IPS-18c (cell line): ENCODE results near the gene TPCN2.
A peak's percentile ranks its signal among the peaks of the same experiment; 100 is the strongest.
"Not testable (repeated sequence)": the region's sequence is repeated elsewhere in the genome, so short reads cannot be mapped to it uniquely, and the experiment has no call there.

ENCODE experiments used
- H3K4me3 ChIP-seq: 2 replicates; pipeline ENCODE4 v1.7.0; 2013; ENCODE audit warnings: low read depth, mild to moderate bottlenecking, low read length, moderate library complexity; ENCODE audit not compliant: insufficient read depth
- H3K9me3 ChIP-seq: one replicate; pipeline ENCODE4 v1.6.1; 2013; ENCODE audit warnings: mild to moderate bottlenecking, low read length, moderate library complexity; ENCODE audit not compliant: control insufficient read depth, insufficient read depth

The TPCN2 gene

GRCh38 chr11:69048694-69049489 is at the start of gene TPCN2:
Gene TPCN2, plus strand, starts transcription at chr11:69048932. Its CDS starts 66 bp downstream, at chr11:69048998.
- H3K9me3 ChIP-seq: no peaks in the 10 kb centered on the region

GRCh38 chr11:68999093-68999747 is 49.5 kb upstream of the TPCN2 start:
- Histone ChIP-seq H3K4me3 (no peak overlapping the region), H3K9me3 (peaks cover 2% of the 10 kb centered on the region)

More at GRCh38 chr11:69048694-69049489, at the start of gene TPCN2:
- H3K4me3 ChIP-seq: peak within 1 kb of the TSS; percentile 89

- H3K9me3 ChIP-seq, H3K4me3 ChIP-seq: not testable (repeated sequence)
Measured at GRCh38 chr11:68999748-69000355, 48.9 kb upstream of the TPCN2 start.

- H3K9me3 ChIP-seq: no peaks in the 10 kb centered on the region
Measured at GRCh38 chr11:69000391-69000790, 48.3 kb upstream of the TPCN2 start.

GRCh38 chr11:69000831-69001242 is 47.9 kb upstream of the TPCN2 start:
- Histone ChIP-seq H3K4me3 (no peak overlapping the region), H3K9me3 (no peaks in the 10 kb centered on the region)

More at GRCh38 chr11:69000391-69000790, 48.3 kb upstream of the TPCN2 start:
- no peak overlapping the region for H3K4me3 ChIP-seq

- H3K4me3 ChIP-seq: no peak overlapping the region
- H3K9me3 ChIP-seq: no peaks in the 10 kb centered on the region
Measured at GRCh38 chr11:69001243-69002081, 47.3 kb upstream of the TPCN2 start.

- no peak overlapping the region for H3K4me3 ChIP-seq
- no peaks in the 10 kb centered on the region for H3K9me3 ChIP-seq
Measured at GRCh38 chr11:69002110-69002569, 46.6 kb upstream of the TPCN2 start.

GRCh38 chr11:69002570-69003231 is 46.0 kb upstream of the TPCN2 start:
- no peak overlapping the region for H3K4me3 ChIP-seq

GRCh38 chr11:69003301-69003865 is 45.3 kb upstream of the TPCN2 start:
- Histone ChIP-seq H3K9me3 (no peaks in the 10 kb centered on the region), H3K4me3 (no peak overlapping the region)

More at GRCh38 chr11:69002570-69003231, 46.0 kb upstream of the TPCN2 start:
- no peaks in the 10 kb centered on the region for H3K9me3 ChIP-seq

GRCh38 chr11:69003866-69004367 is 44.8 kb upstream of the TPCN2 start:
- Histone ChIP-seq H3K4me3 (no peak overlapping the region), H3K9me3 (no peaks in the 10 kb centered on the region)

- no peaks in the 10 kb centered on the region for H3K9me3 ChIP-seq
- no peak overlapping the region for H3K4me3 ChIP-seq
Measured at GRCh38 chr11:69004411-69005182, 44.1 kb upstream of the TPCN2 start.

GRCh38 chr11:69005183-69005630 is 43.5 kb upstream of the TPCN2 start:
- Histone ChIP-seq H3K4me3 (no peak overlapping the region), H3K9me3 (no peaks in the 10 kb centered on the region)

- Histone ChIP-seq H3K4me3 (no peak overlapping the region), H3K9me3 (no peaks in the 10 kb centered on the region)
Measured at GRCh38 chr11:69005631-69006368, 42.9 kb upstream of the TPCN2 start.

GRCh38 chr11:69006816-69007215 is 41.9 kb upstream of the TPCN2 start:
- H3K9me3 ChIP-seq: peaks cover 2% of the 10 kb centered on the region
- no peak overlapping the region; the same call in 1 of the 2 replicates for H3K4me3 ChIP-seq

GRCh38 chr11:69007975-69008381 is 40.8 kb upstream of the TPCN2 start:
- H3K9me3 ChIP-seq: peaks cover 4% of the 10 kb centered on the region

More at GRCh38 chr11:69007975-69008381, 40.8 kb upstream of the TPCN2 start:
- H3K4me3 ChIP-seq: no peak overlapping the region
